HG02623 (cell line): ENCODE measurements around the gene IRF1.
"Not testable (repeated sequence)": the region's sequence is repeated elsewhere in the genome, so short reads cannot be mapped to it uniquely, and the experiment has no call there.

ENCODE experiments used
- ATAC-seq: cut with Tn5 transposase; IDR thresholded peaks from one replicate; pipeline ENCODE4 v1.9.1; 2021; ENCODE audit warnings: moderate library complexity; ENCODE audit not compliant: unreplicated experiment

Gene IRF1

DNA sequence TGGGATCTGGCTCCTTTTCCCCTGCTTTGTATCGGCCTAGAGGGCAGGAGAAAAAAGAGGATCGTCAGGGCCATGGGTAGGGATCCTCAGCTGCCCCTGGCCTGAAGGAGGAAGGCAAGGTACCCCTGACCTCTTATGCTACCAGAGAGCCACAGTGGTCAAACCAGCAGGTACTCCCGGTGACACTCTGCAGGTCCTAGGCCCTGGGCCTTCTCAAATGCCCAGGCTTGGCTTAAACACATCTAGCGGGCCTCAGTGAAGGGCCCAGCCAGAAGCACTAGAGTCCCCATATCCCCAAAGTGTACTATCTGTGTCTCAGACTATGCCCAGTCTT, 3.5 kb downstream of the IRF1 start:
- no peak for ATAC-seq

DNA sequence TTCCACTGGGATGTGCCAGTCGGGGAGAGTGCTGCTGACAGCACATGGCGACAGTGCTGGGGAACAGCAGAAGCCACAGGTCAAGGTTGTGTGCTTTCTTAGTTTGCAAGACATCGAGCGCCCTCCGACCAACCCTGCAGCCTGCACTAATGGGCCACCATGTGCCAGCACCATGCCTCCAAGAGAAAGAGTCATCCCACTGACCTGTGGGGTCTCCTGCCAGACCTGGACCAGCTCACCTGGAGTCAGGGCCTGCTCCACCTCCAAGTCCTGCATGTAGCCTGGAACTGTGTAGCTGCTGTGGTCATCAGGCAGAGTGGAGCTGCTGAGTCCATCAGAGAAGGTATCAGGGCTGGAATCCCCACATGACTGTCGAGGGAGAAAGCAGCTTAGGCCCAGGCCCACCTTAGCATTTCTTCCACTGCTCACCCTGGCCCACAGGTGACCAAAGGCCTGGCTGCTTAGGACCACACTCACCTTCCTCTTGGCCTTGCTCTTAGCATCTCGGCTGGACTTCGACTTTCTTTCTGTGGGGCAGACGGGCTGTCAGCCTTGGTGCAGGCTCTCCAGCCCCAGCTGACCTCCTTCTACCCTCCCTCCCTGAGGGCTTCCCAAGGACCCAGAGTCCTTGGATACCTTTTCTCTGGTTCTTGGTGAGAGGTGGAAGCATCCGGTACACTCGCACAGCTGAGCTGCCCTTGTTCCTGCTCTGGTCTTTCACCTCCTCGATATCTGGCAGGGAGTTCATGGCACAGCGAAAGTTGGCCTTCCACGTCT, 4.1 kb downstream of the IRF1 start:
- no peak for ATAC-seq

DNA sequence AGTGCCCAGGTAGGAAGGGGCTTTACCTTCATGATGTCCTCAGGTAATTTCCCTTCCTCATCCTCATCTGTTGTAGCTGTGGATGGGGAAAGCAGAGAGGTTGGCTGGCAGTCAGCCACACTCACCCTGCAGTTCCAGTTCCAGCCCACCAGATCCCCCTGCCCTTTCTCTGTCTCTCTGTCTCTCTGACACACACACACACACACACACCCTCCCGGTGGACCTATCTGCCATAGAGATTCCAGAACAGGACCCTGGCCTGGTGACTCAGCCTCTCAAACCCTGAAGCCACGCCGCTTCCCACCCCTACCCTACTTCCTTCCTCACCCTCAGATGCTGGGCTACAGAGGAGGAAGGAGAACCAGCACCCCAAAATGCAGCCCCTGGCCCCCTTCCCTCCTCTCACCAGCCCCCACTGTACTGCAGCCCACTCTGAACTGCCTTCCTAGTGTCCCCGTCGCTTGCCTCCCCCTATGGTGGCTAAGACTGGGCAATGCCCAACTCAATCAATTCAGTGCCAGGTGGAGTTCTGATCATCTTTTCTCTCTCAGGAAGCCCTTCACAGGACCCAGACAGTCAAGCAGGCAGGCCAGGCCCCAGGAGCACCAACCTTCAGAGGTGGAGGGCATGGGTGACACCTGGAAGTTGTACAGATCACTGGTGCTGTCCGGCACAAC, 4.8 kb downstream of the IRF1 start:
- no peak for ATAC-seq

DNA sequence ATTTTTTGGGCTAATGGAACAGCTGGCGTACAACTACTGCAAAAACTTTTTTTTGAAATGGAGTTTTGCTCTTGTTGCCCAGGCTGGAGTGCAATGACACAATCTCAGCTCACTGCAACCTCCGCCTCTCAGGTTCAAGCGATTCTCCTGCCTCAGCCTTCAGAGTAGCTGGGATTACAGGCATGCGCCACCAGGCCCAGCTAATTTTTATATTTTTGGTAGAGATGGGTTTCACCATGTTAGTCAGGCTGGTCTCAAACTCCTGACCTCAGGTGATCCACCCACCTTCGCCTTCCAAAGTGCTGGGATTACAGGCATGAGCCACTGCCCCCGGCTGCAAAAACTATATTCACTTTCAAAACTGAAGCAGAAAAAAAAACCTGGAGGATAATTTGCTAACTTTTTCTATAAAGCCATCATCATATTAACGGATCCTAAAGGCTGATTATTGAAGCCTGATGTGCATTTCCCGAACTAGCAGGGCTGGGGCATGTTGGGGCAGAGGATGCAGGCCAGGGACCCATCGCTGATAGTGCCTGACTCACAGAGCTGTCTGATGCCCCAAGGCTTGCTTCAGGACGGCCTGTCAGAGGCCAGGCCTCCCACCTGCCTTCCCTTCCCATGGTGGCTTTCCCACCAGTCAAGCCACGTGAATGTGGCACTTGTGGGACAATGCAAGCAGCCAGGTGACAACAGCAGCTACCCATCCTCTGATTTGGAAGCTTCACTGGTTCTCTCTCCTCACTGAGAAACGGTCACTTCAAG, 5.5 kb downstream of the IRF1 start:
- not testable (repeated sequence) for ATAC-seq

DNA sequence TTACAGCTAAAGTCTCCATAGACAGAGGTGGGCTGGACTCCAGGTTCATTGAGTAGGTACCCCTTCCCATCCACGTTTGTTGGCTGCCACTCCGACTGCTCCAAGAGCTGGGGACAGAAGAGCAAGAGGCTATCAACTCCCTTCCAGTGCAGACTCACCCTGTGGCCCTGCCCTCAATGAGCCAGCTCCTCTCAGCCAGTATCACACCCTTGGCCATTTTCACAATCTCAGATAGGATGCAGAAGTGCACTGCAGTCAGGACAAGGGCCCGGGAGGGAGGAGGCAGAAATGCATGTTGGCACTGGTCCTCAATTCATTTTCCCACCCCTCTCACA, 6.2 kb downstream of the IRF1 start:
- ATAC-seq: no peak

DNA sequence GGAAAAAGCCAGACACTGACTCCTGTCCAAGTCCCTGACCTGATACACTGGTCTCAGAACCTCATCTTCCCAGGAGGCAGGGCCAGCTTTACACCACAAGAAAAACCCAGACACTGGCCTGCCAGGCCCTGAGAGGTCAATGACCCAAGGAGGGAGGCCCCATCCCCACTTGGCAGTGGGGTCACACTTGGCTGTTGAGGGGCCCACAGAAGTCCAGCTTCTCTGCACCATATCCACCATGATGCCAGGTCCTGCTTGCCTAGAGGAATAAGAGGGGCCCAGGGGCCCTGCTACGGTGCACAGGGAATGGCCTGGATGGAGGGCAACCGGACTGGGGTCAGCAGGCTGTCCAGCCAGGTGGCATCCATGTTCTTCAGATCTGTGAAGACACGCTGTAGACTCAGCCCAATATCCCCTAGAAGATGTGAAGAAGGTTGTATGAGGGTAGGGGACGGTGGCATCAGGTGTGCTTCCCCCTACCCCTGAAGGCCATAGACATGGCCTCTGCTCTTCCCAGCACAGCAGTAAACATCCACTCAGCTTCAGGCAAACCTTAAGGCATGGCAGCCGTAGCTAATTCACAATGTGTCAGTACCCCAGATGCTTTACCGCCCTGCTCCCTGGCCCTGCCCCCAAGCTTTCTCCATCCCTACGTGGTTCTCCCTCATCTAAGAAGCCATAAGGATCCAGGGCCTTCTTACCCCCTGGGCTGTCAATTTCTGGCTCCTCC, 6.7 kb downstream of the IRF1 start:
- no peak for ATAC-seq

DNA sequence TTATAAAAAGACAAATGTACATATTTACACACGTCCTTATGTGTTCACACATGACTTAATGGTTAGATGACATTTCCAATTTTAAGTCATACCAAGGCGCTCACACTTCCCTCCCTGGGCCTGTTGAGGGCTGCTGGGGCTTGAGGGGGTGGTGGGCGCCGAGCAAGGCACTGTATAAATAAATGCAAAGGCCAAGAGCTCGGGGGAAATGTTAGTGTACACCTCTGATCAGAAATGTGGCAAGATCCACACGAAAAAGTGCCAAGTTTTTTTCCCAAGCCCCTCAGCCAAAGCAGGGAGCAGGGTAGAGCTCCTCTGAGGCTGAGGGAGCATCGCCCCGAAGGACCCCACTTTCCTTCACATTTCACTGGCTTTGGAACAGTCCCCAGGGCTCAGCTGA, 7.5 kb downstream of the IRF1 start:
- no peak for ATAC-seq

DNA sequence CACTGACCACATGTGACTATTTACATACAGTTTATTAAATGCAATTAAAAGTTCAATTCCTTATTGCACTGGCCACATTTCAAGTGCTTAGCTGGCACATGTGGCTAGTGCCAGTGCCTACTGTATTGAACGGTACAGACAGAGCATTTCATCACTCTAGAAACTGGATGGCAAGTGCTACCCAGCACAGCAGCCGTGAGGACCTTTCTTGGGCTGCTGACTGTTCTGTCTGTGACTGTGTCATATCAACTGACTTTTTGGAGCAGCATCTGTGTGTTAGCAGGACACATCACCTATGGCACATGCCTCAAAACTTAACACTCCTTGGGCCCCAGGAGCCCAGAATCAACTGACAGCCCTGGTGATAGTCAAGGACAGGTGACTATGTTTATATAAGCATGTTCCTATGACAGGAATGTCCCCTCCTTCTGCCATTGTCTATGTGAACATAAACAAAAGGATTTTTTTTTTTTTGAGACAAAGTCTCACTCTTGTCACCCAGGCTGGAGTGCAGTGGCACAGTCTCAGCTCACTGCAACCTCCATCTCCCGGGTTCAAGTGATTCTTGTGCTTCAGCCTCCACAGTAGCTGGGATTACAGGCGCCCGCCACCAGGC, 8.9 kb downstream of the IRF1 start:
- ATAC-seq: no peak

DNA sequence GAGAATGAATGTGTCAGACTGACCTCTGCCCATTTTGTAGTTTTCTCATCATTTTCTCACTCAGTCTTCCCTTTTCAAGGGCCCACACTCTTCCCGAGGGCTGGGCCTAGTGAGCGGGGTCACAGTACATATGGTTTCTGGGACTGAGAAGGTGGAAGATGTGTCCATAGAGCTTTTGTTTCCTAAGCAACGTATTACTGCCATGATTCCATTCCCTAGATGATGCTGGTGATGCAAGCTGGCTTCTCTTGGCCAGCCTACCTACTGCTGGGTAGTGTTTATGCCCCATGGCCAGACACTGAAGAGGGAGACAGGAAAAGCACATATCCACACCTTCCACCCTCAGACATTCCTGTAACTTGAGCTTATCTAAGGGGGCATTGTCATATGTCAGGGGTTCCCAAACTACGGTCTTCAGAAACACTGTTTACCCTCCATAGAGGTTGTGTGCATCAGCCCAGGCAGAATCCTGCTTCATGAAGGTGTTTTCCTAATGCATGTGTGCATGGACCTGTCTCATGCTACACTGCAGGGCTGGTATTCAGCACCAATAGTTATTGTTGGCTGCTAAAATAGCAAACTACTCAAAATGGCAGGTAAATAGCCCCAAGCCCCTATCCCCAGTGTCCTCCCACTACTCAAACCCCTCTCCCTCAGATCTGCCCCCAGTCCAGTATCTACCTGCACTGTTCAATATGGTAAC, 9.5 kb downstream of the IRF1 start:
- no peak for ATAC-seq

DNA sequence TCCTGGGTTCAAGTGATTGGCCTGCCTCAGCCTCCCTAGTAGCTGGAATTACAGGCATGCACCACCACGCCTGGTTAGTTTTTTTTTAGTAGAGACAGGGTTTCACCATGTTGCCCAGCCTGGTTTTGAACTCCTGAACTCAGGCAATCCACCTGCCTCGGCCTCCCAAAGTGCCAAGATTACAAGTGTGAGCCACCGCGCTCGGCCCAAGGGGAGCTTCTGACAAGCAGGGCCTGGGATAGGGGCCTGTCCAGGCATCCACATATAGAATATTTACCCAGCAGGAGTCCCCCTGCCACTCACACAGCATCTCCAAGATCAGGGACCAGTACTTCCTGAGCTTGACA, 10.1 kb downstream of the IRF1 start:
- ATAC-seq: no peak

DNA sequence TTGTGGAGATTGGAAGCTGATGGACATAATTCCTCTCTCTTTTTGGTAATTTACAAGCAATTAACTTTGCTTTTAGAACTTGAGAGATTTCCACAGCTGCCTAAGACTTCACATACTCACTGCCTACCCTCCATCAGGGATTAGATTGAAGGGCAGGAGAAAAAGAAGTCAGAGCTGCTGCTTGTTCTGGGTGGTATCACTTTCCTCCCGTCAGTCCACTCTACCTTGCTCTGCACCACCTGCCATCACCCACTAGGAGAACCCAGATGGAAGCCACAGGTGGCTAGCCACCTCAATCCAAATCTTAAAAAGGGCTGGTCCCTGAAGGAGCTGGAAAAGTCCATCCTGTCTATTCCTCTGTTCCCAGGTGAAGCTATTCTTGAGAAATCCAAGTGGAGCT, 10.5 kb downstream of the IRF1 start:
- ATAC-seq: no peak

DNA sequence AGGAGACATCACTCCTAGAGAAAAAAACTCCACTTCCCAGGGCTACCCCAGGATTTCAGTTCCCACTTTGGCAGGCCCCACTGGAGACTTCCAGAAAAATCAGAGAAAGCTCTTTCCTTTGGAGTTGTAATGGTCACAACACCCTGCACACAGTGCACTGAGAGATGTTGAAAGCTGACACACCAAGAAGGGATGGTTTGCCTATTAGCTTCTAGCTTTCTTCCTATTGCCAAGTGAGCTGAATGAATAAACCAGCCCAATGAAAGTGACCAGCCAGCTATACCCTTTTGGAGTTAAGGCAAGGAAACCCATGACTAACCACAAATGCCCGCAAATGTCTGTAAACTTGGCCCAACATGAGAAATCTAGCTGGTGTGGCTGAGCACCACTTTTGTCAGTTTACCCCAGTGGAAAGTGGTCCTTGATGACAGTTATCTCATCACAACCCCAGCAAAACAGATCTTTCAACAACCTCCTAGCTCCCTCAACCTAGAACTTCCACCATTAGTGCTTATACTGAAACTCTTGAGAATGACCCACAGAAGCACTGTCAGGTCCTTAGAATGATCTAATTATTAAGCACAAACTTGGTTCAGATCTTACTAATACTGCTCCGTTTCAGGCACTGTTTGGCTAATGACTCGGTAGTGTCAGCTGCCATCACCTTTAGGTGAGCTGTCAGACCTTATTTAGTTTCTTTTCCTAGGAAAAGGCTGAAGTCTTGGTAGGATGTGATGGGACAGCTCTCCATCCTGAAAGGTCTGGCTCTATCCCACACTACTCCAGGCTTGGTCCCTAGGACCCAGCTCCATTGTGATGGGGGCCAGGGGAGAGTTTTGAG, 11.2 kb downstream of the IRF1 start:
- ATAC-seq: no peak

DNA sequence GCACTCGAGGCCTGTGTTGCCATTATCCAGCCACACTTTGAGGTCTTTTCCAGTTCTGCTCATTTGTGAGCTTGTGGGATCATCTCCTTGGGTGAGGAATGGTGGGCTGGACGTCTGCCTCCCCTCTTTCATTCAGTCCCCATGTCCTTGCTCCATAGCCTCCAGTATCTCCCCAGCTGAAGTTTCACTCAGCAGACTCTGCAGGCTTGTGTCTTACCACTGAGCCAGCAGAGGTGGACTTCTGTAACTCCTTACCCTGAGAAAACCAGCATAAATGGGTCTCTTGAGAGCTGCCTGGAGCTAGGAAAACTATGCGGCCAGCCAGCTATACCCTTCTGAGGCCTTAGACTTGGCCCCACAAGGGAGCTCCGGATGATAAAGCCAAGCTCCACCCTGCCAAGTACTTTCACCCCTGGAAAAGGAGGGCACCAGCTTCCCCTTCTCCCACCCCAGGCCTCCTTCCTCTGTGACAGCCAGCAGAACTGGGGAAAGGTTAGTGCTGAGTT, 12.2 kb downstream of the IRF1 start:
- ATAC-seq: no peak

DNA sequence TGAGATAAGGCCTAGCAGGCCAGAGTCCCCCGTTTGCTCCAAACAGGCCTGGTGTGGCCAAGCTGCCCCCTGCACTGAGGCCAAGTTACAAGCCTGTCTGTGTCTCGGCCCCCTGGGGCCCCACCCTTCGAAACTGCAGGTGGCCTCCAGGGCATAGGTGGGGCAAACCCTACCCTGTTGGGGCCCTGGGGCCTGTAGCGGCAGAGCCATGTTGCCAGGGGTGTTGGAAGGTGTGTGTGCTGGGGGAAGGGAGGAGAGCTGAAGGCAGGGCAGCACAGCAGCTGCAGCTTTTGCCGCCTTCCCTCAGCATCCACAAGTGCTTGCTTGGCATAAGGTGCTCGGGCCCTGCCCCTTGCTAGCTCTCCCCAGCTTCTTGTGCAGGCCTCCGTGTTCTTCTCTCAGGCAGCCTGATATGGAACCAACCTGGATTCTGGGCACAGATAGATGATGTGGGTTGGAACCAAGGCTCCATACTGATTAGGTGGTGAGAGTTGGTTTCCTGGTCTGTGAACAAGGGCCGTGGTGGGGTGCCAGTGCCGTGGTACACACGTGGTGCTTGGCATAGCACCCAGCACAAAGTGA, 12.7 kb downstream of the IRF1 start:
- ATAC-seq: no peak

DNA sequence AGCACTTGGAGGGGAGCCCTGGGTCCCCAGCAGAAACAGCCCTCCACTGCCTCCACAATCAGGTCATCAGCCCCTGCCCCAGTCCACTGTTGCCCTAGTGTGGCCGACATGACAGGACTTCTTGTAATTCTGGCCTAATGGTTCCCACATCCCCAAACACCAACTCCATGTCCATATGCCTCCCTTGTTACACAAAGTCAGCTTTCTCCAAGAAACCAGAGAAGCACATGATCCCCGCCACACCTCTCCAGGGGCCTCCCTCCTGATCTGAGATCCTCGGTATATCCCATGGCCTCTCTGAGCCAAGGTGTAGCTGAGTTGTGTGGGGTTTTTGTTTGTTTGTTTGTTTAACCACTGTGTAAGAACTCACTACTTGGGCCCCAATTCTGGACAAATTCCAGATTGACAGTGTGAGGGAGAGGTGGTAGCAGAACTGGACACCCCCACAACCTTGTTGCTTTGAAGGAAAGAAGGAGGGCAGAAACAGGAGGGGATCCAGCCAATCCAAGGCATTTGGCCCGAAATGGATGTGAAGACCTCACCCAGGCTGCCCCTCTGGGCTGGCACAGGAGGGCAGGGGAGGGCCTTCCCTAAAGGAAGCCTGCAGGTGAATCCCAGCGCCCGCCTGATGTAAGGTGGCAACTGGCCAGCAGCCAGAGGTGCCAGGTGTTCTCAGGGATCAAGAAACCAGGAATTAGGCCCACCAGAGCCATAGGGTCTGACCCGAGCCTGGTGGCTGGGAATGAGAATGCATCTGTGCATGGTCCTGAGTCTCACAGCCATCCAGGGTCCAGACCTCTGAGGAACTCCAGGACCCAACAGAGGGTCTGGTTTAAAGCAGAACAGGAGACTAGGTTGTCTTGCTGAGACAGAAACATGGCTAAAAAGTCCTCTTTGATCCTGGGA, 13.4 kb downstream of the IRF1 start:
- no peak for ATAC-seq

DNA sequence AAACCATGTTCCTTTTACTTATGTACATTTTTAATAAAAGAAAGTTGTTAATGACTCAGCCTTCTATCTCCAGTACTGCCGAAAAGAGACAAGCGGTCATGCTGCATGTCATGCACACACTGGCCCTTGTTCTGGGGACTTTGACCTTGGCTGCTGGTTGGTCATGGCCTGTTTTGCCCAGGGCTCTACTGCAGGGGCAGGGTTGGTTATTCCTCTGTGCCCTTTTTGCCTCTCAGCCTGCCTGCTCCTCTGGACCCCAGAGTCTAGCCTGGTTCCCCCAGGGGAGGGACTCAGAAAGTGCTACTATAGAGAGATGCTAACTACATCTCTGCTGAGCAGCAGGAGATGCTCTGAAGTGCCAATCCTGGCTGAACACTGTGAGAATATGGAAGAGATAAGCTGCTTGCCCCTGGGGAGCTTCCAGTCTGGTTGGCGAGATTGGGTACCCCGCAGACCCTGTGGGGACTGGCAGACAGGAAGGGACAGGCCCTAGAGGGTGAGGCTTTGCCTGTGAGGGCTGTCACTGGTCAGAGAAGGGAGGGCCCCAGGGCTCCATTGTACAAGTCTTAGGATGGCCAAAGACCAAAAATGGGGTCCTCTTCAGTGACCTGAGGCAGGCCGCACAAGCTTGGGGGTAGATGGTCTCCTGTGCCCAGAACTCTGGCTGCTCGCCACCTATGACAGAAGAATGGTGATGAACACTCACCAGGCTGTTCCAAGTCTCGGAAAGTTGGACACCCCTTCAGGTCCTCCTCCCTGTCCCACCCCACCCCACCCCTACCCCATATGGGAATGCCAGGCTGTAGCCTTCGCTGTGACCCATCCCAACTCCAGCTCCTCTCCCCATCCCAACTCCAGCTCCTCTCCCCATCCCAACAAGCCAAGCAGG, 14.3 kb downstream of the IRF1 start:
- no peak for ATAC-seq

DNA sequence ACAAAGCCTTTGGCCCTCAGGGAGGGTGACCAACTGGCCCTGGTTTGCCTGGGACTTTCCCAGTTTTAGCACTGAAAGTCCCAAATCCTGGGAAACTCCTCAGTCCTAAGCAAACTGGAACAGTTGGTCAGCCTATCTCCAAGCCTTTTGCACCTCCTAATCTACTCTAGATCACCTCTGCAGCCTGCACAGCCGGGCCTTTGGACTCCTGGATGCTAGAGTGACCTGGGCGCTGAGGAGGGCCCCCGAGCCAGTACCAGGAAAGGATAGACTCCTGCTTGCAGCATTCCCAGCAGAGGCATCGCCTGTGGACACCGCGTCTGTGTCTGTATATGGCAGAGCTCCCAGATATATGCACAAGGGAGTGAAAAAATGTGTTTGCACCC, 15.1 kb downstream of the IRF1 start:
- no peak for ATAC-seq
